IMR-90 (cell line): Measurements from ENCODE around the gene PPP1R9A. TPM values are rescaled to one million over a fixed set of nuclear protein-coding genes. Genes with fewer than 3 reads are reported as not detected.

Experiments used
- ATAC-seq: fragments of 200-7000 bp; cut with Tn5 transposase; 2 replicates; pipeline ENCODE4 v1.9.1; 2020; ENCODE audit warnings: low read depth, mild to moderate bottlenecking, moderate library complexity
- BruUV-seq: library from RNA; stranded (reverse); fragments of 400-500 nt; replicated peaks from 2 replicates; lab custom pipeline; 2021; lab: Mats Ljungman, UMichigan
- CTCF ChIA-PET: fragments of 300-600 bp; formaldehyde crosslinking; extraction: SDS; loops from one replicate; lab custom pipeline; 2021; ENCODE audit warnings: antibody characterized with exemption; lab: Yijun Ruan, JAX
- POLR2A ChIA-PET: fragments of 300-600 bp; sonication (Branson Sonifier 250); formaldehyde crosslinking; loops from one replicate; lab custom pipeline; 2022; ENCODE audit warnings: antibody characterized with exemption; ENCODE audit not compliant: unreplicated experiment; lab: Charles Lee
- DNase-seq: peaks from one replicate; pipeline ENCODE4 v3.0.0; 2013
- H2AFZ ChIP-seq: replicated peaks from 2 replicates; pipeline ENCODE3; 2013; ENCODE audit warnings: low read length, mild to moderate bottlenecking; ENCODE audit not compliant: poor library complexity
- H2AK5ac ChIP-seq: 2 replicates; pipeline ENCODE4 v1.6.1; 2013; ENCODE audit warnings: low read depth, low read length, inconsistent platforms
- H2AK9ac ChIP-seq: replicated peaks from 2 replicates; pipeline ENCODE3; 2013; ENCODE audit warnings: mild to moderate bottlenecking, low read depth, low read length, moderate library complexity; ENCODE audit not compliant: poor library complexity
- H2BK120ac ChIP-seq: 2 replicates; pipeline ENCODE4 v1.6.1; 2013; ENCODE audit warnings: low read depth, low read length, inconsistent platforms
- H2BK15ac ChIP-seq: 3 replicates; pipeline ENCODE4 v1.6.1; 2013; ENCODE audit warnings: low read depth, low read length, inconsistent platforms
- H2BK20ac ChIP-seq: 2 replicates; pipeline ENCODE4 v1.6.1; 2013; ENCODE audit warnings: low read depth, mild to moderate bottlenecking, inconsistent platforms, low read length, moderate library complexity
- H2BK5ac ChIP-seq: 2 replicates; pipeline ENCODE4 v1.6.1; 2013; ENCODE audit warnings: mild to moderate bottlenecking, low read depth, low read length, inconsistent platforms; ENCODE audit not compliant: poor library complexity, severe bottlenecking
- H3K14ac ChIP-seq: replicated peaks from 2 replicates; pipeline ENCODE4 v1.6.1; 2013; ENCODE audit warnings: low read depth, low read length, inconsistent platforms
- H3K18ac ChIP-seq: 2 replicates; pipeline ENCODE4 v1.6.1; 2013; ENCODE audit warnings: low read depth, low read length, control low read depth
- H3K23ac ChIP-seq: 2 replicates; pipeline ENCODE4 v1.6.1; 2013; ENCODE audit warnings: low read depth, low read length, inconsistent platforms
- H3K27ac ChIP-seq: 2 replicates; pipeline ENCODE4 v1.5.1; 2013; ENCODE audit warnings: mild to moderate bottlenecking, control low read depth, low read length; ENCODE audit not compliant: insufficient read depth
- H3K27me3 ChIP-seq: 2 replicates; pipeline ENCODE4 v1.6.1; 2013; ENCODE audit warnings: low read length; ENCODE audit not compliant: control insufficient read depth, insufficient read depth
- H3K36me3 ChIP-seq: 2 replicates; pipeline ENCODE4 v1.6.1; 2013; ENCODE audit warnings: low read length, mixed read lengths; ENCODE audit not compliant: control insufficient read depth, insufficient read depth
- H3K4ac ChIP-seq: 2 replicates; pipeline ENCODE4 v1.6.1; 2013; ENCODE audit warnings: low read depth, low read length, inconsistent platforms
- H3K4me1 ChIP-seq: 2 replicates; pipeline ENCODE4 v1.6.1; 2013; ENCODE audit warnings: low read length, mixed read lengths; ENCODE audit not compliant: control insufficient read depth, insufficient read depth
- H3K4me2 ChIP-seq: 2 replicates; pipeline ENCODE4 v1.6.1; 2013; ENCODE audit warnings: low read depth, mild to moderate bottlenecking, control low read depth, low read length, moderate library complexity
- H3K4me3 ChIP-seq: 2 replicates; pipeline ENCODE4 v1.5.1; 2013; ENCODE audit warnings: low read depth, mild to moderate bottlenecking, control low read depth, low read length, moderate library complexity; ENCODE audit not compliant: insufficient read depth
- H3K56ac ChIP-seq: 2 replicates; pipeline ENCODE4 v1.6.1; 2013; ENCODE audit warnings: low read length, inconsistent platforms; ENCODE audit not compliant: insufficient read depth; ENCODE audit errors: extremely low read depth
- H3K79me1 ChIP-seq, 2 experiments: 2 replicates each; pipeline ENCODE4 v1.6.1; 2013; ENCODE audit warnings: low read length in 2 of 2, inconsistent platforms in 1 of 2, low read depth in 1 of 2
- H3K9ac ChIP-seq: 2 replicates; pipeline ENCODE4 v1.6.1; 2013; ENCODE audit warnings: low read depth, low read length, control low read depth
- H3K9me1 ChIP-seq: 2 replicates; pipeline ENCODE4 v1.6.1; 2013; ENCODE audit warnings: low read length, inconsistent platforms; ENCODE audit not compliant: insufficient read depth
- H3K9me3 ChIP-seq: 2 replicates; pipeline ENCODE4 v1.6.1; 2013; ENCODE audit warnings: low read length; ENCODE audit not compliant: control insufficient read depth, insufficient read depth
- H4K20me1 ChIP-seq: 2 replicates; pipeline ENCODE4 v1.6.1; 2013; ENCODE audit warnings: low read length, inconsistent platforms; ENCODE audit not compliant: insufficient read depth
- H4K5ac ChIP-seq: 2 replicates; pipeline ENCODE4 v1.6.1; 2013; ENCODE audit warnings: mild to moderate bottlenecking, low read depth, low read length, control low read depth
- H4K8ac ChIP-seq, 2 experiments: 2 replicates each; pipeline ENCODE4 v1.6.1; 2013; ENCODE audit warnings: low read depth in 2 of 2, low read length in 2 of 2, control low read depth in 1 of 2, inconsistent platforms in 1 of 2
- H4K91ac ChIP-seq: 2 replicates; pipeline ENCODE4 v1.6.1; 2013; ENCODE audit warnings: low read depth, low read length, inconsistent platforms; ENCODE audit not compliant: insufficient read depth
- BHLHE40 ChIP-seq: fragments of 150-350 bp; IDR thresholded peaks from 2 replicates; pipeline ENCODE4 v1.6.1; 2016; ENCODE audit warnings: mild to moderate bottlenecking, low read depth, low read length
- CEBPB ChIP-seq: IDR thresholded peaks from 2 replicates; pipeline ENCODE4 v1.6.1; 2012; ENCODE audit warnings: low read depth, low read length, improper control_type of control experiment
- FOS ChIP-seq: fragments of 150-350 bp; IDR thresholded peaks from 2 replicates; pipeline ENCODE4 v1.6.1; 2016; ENCODE audit warnings: low read depth, low read length
- MXI1 ChIP-seq: IDR thresholded peaks from 2 replicates; pipeline ENCODE4 v1.6.1; 2012; ENCODE audit warnings: low read depth, mild to moderate bottlenecking, low read length, moderate library complexity, borderline replicate concordance
- NFE2L2 ChIP-seq: fragments of 150-350 bp; IDR thresholded peaks from 2 replicates; pipeline ENCODE4 v1.6.1; 2016; ENCODE audit warnings: low read depth, mild to moderate bottlenecking, low read length
- POLR2A ChIP-seq: IDR thresholded peaks from 2 replicates; pipeline ENCODE4 v1.6.1; 2012; ENCODE audit warnings: mild to moderate bottlenecking, low read depth, low read length
- RAD21 ChIP-seq: IDR thresholded peaks from 2 replicates; pipeline ENCODE4 v1.6.1; 2012; ENCODE audit warnings: low read length, improper control_type of control experiment
- RCOR1 ChIP-seq: IDR thresholded peaks from 2 replicates; pipeline ENCODE4 v1.6.1; 2012; ENCODE audit warnings: mild to moderate bottlenecking, low read length, improper control_type of control experiment; ENCODE audit not compliant: insufficient replicate concordance
- SMC3 ChIP-seq: fragments of 150-350 bp; IDR thresholded peaks from 2 replicates; pipeline ENCODE4 v1.6.1; 2016; ENCODE audit warnings: low read depth, mild to moderate bottlenecking, antibody characterized with exemption, low read length, moderate library complexity
- USF2 ChIP-seq: fragments of 150-350 bp; IDR thresholded peaks from 2 replicates; pipeline ENCODE4 v1.6.1; 2017; ENCODE audit warnings: mild to moderate bottlenecking, antibody characterized with exemption, low read length, low read depth
- WGBS, 2 experiments: methylation state at CpG; one replicate each; pipeline versions ENCODE4 v1.1.5 to v1.1.7; 2013; ENCODE audit warnings: missing lambda C conversion rate in 2 of 2; ENCODE audit not compliant: insufficient read length in 1 of 2; ENCODE audit errors: extremely low coverage in 2 of 2; 5-methylcytosine and 5-hydroxymethylcytosine counted together
- dilution Hi-C: fragments of 300-500 bp; cut with HindIII; formaldehyde crosslinking; loops from one replicate; pipeline ENCODE4 v1.14.3; 2018; ENCODE audit warnings: low sequenced_read_pairs; ENCODE audit not compliant: unreplicated experiment
- in situ Hi-C: fragments of 300-500 bp; cut with MboI; formaldehyde crosslinking; loops from 3 replicates; pipeline ENCODE4 v1.14.3; 2019; ENCODE audit warnings: low sequenced_read_pairs, inconsistent platforms, mixed read lengths
- intact Hi-C: fragments of 100-400 bp; cut with micrococcal nuclease; formaldehyde crosslinking; loops from 2 replicates; pipeline ENCODE4 v1.10.0; 2022
- polyA plus RNA-seq, 3 experiments: library from polyadenylated mRNA; depleted of rRNA; stranded (reverse); fragments of >200 nt; gene quantifications; 2 replicates each; pipeline ENCODE4 v1.2.3, GENCODE V29; 2012; ENCODE audit warnings: low replicate concordance in 1 of 3
- total RNA-seq: library from RNA; depleted of rRNA; stranded (reverse); fragments of >200 nt; gene quantifications from 2 replicates; pipeline ENCODE4 v1.2.3, GENCODE V29; 2012
- TF ChIP-seq, protein P1 (sequence below): fragments of 150-350 bp; IDR thresholded peaks from 2 replicates; pipeline ENCODE4 v1.6.1; 2016; ENCODE audit warnings: low read depth, mild to moderate bottlenecking, low read length, moderate library complexity, borderline replicate concordance

PPP1R9A gene
- total and polyA plus RNA-seq, 2 of the 4 experiments (the other 2 are of a cell fraction): not detected

GRCh38 chr7:95141755-95142154 lies 234.4 kb downstream of the PPP1R9A start:
- Histone ChIP-seq H3K9me1 (no peaks in the 10 kb centered on the region), H3K4me3 (no peak overlapping the region), H4K8ac (no peak overlapping the region), H3K23ac (no peak overlapping the region), H3K4me1 (no peaks in the 10 kb centered on the region), H2AK9ac (no peak overlapping the region), H2BK5ac (no peak overlapping the region), H3K4ac (no peak overlapping the region), H3K36me3 (no peaks in the 10 kb centered on the region), H3K79me1 (no peaks in the 10 kb centered on the region), H3K18ac (no peak overlapping the region), H4K91ac (no peak overlapping the region), H3K27ac (no peak overlapping the region), H2AK5ac (no peak overlapping the region), H3K56ac (no peak overlapping the region), H2BK20ac (no peak overlapping the region), H3K9me3 (no peaks in the 10 kb centered on the region), H2AFZ (no peak overlapping the region), H4K5ac (no peak overlapping the region), H2BK120ac (no peak overlapping the region), H3K27me3 (no peaks in the 10 kb centered on the region), H3K14ac (no peak overlapping the region), H4K20me1 (no peaks in the 10 kb centered on the region), H3K4me2 (no peak overlapping the region), H3K9ac (no peak overlapping the region), H2BK15ac (no peak overlapping the region)
- TF ChIP-seq POLR2A: no peak
- no peak for TF ChIP-seq USF2
- TF ChIP-seq FOS: no peak
- no peak for TF ChIP-seq BHLHE40
- TF ChIP-seq RCOR1: no peak
- no peak for TF ChIP-seq NFE2L2
- no peak for TF ChIP-seq CEBPB
- TF ChIP-seq MXI1: no peak
- no peak for TF ChIP-seq SMC3
- TF ChIP-seq RAD21: no peak
- TF ChIP-seq, protein P1, sequence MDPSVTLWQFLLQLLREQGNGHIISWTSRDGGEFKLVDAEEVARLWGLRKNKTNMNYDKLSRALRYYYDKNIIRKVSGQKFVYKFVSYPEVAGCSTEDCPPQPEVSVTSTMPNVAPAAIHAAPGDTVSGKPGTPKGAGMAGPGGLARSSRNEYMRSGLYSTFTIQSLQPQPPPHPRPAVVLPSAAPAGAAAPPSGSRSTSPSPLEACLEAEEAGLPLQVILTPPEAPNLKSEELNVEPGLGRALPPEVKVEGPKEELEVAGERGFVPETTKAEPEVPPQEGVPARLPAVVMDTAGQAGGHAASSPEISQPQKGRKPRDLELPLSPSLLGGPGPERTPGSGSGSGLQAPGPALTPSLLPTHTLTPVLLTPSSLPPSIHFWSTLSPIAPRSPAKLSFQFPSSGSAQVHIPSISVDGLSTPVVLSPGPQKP: no peak
- in situ Hi-C loops (no loop called here), intact Hi-C loops (no loop called here), dilution Hi-C loops (no loop called here)
- no CpG with 5 or more reads among the region's 2 CpGs for WGBS, 2 experiments
- CTCF ChIA-PET: no interaction called here
- no TSS peak for BruUV-seq
- no peak for ATAC-seq
- DNase-seq: no peak
- POLR2A ChIA-PET: no interaction called here
